Fibroblast of villous mesenchyme (primary cell): ENCODE measurements around the gene EMC10. TPM values are rescaled to one million over a fixed set of nuclear protein-coding genes. Genes with fewer than 3 reads are reported as not detected.

Experiments
- DNase-seq: peaks from one replicate; pipeline ENCODE4 v3.0.0-alpha.2; 2010; ENCODE audit warnings: low read depth
- H3K4me3 ChIP-seq: 2 replicates; pipeline ENCODE4 v1.5.1; 2011; ENCODE audit warnings: low read depth, mild to moderate bottlenecking, low read length
- CTCF ChIP-seq: IDR thresholded peaks from 2 replicates; pipeline ENCODE4 v1.5.1; 2012; ENCODE audit warnings: low read depth, mild to moderate bottlenecking, low read length; ENCODE audit not compliant: insufficient read depth
- total RNA-seq: library from RNA; depleted of rRNA; stranded (reverse); fragments of >200 nt; gene quantifications from 2 replicates; pipeline ENCODE4 v1.2.3, GENCODE V29; 2012

The EMC10 gene
- total RNA-seq, 1 donor: 40.6 TPM

GRCh38 chr19:50444059-50444458 lies 32.2 kb upstream of the EMC10 start:
- H3K4me3 ChIP-seq: no peak overlapping the region
- no peak for DNase-seq
- TF ChIP-seq CTCF: no peak

GRCh38 chr19:50447053-50447452 lies 29.3 kb upstream of the EMC10 start:
- H3K4me3 ChIP-seq: no peak overlapping the region
- DNase-seq: no peak
- no peak for TF ChIP-seq CTCF

GRCh38 chr19:50447750-50448149 lies 28.6 kb upstream of the EMC10 start:
- no peak for DNase-seq
- H3K4me3 ChIP-seq: no peak overlapping the region
- no peak for TF ChIP-seq CTCF

GRCh38 chr19:50449236-50449899 lies 26.9 kb upstream of the EMC10 start:
- no peak for DNase-seq
- no peak for TF ChIP-seq CTCF
- H3K4me3 ChIP-seq: no peak overlapping the region

GRCh38 chr19:50450369-50451222 lies 25.7 kb upstream of the EMC10 start:
- DNase-seq: no peak
- no peak for TF ChIP-seq CTCF
- H3K4me3 ChIP-seq: no peak overlapping the region

GRCh38 chr19:50451223-50451534 lies 25.1 kb upstream of the EMC10 start:
- no peak overlapping the region for H3K4me3 ChIP-seq
- TF ChIP-seq CTCF: no peak
- no peak for DNase-seq
